ENCODE measurements around the gene KIAA1217.

GRCh38 chr10:24465891-24466818 is 257.2 kb downstream of the KIAA1217 start:
- TF ChIP-seq CTCF (IDR thresholded peaks at IDR 0.05; ENCODE audit: borderline replicate concordance, extremely low read depth, low read length, poor library complexity, severe bottlenecking) (no peak), EZH2 (IDR thresholded peaks at IDR 0.05; ENCODE audit: borderline replicate concordance, low read depth, low read length, severe bottlenecking) (no peak)
